ENCODE data around the gene CCDC8.

- TF ChIP-seq, protein P1, sequence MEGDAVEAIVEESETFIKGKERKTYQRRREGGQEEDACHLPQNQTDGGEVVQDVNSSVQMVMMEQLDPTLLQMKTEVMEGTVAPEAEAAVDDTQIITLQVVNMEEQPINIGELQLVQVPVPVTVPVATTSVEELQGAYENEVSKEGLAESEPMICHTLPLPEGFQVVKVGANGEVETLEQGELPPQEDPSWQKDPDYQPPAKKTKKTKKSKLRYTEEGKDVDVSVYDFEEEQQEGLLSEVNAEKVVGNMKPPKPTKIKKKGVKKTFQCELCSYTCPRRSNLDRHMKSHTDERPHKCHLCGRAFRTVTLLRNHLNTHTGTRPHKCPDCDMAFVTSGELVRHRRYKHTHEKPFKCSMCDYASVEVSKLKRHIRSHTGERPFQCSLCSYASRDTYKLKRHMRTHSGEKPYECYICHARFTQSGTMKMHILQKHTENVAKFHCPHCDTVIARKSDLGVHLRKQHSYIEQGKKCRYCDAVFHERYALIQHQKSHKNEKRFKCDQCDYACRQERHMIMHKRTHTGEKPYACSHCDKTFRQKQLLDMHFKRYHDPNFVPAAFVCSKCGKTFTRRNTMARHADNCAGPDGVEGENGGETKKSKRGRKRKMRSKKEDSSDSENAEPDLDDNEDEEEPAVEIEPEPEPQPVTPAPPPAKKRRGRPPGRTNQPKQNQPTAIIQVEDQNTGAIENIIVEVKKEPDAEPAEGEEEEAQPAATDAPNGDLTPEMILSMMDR (IDR thresholded peaks at IDR 0.05), result no peak
- no peak for TF ChIP-seq POLR2A (IDR thresholded peaks at IDR 0.05)
Observed at GRCh38 chr19:46384396-46384795, 29.0 kb downstream of the CCDC8 start.
